GM12892 (cell line): Measurements from ENCODE around the gene DELE1.

ENCODE experiments used
- POLR2A ChIP-seq: IDR thresholded peaks from 2 replicates; pipeline ENCODE4 v1.6.1; 2011; ENCODE audit warnings: low read depth, low read length, control low read depth
- POLR2AphosphoS5 ChIP-seq: IDR thresholded peaks from 2 replicates; pipeline ENCODE4 v1.6.1; 2011; ENCODE audit warnings: low read depth, low read length, control low read depth

GRCh38 chr5:141875795-141876627 lies 47.7 kb upstream of the DELE1 start:
- TF ChIP-seq POLR2AphosphoS5, result no peak
- TF ChIP-seq POLR2A, result no peak
